ENCODE results near the gene PRPF4. TPM values are rescaled to one million over a fixed set of nuclear protein-coding genes. Genes with fewer than 3 reads are reported as not detected.

Gene PRPF4
- total RNA-seq, 2 experiments from 2014 or later, result 23.4 to 25.5 TPM

DNA sequence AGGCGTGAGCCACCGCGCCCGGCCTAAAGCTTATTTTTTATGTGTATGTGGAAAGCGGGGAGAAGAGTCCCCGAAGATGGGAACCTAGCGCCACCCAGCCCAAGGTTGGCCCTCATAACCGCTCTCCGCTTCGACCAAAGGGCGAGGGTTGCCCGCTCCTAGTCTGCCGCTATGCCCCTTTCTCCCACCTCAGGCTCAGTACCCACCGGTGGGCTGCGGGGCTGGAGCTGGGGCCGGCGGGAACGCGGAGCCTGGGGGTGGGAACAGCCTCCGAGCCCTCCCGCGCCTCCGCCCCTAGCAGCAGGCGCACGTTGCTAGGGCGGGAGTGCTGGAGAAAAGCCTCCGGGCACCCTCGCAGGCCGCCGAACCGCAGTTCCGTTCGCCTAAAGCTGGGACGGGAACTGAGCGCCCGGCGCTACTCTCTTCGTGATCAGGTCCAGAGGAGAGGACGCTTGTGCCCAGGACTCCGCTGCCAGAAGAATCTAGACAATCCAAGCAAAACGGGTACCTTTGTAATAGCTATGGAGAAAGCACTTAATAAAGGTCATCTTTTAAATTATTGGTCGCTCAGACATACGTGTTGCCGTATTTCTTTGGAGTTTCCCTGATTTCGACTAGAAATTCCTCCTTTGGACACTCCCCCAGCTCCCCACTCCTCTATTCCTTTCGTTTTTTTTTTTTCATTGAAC, 64.7 kb downstream of the PRPF4 start, which contains the start of gene WDR31:
Gene WDR31 (minus strand): TSS at position 265 of the 689 bp plus-strand sequence. CDS start 8,253 bp downstream, outside the sequence.
- CTCF ChIA-PET, result interaction anchor here (1.4 to 2.2 kb wide), 3 partner anchors 10 to 66 kb away, joined by 4 to 12 read pairs (median 6); partner anchors contain the start of gene ALAD
- H3K27ac ChIP-seq (ENCODE audit: low read depth in 1 of 2, low read length in 2 of 2), result no peak within 1 kb of the TSS
- TF ChIP-seq, protein P1, sequence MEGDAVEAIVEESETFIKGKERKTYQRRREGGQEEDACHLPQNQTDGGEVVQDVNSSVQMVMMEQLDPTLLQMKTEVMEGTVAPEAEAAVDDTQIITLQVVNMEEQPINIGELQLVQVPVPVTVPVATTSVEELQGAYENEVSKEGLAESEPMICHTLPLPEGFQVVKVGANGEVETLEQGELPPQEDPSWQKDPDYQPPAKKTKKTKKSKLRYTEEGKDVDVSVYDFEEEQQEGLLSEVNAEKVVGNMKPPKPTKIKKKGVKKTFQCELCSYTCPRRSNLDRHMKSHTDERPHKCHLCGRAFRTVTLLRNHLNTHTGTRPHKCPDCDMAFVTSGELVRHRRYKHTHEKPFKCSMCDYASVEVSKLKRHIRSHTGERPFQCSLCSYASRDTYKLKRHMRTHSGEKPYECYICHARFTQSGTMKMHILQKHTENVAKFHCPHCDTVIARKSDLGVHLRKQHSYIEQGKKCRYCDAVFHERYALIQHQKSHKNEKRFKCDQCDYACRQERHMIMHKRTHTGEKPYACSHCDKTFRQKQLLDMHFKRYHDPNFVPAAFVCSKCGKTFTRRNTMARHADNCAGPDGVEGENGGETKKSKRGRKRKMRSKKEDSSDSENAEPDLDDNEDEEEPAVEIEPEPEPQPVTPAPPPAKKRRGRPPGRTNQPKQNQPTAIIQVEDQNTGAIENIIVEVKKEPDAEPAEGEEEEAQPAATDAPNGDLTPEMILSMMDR (IDR thresholded peaks at IDR 0.05), result no peak
- H3K27me3 ChIP-seq (ENCODE audit: control insufficient read depth in 1 of 2, insufficient read depth in 2 of 2, low read length in 2 of 2), result no peaks in the 10 kb centered on the region
- no peaks in the 10 kb centered on the region for H3K36me3 ChIP-seq (ENCODE audit: insufficient read depth, low read length)
- H3K9me3 ChIP-seq (ENCODE audit: control insufficient read depth in 1 of 2, insufficient read depth in 1 of 2, low read length in 2 of 2), result no peaks in the 10 kb centered on the region
- POLR2A ChIA-PET, result interaction anchor here (0.8 to 2.1 kb wide), 8 partner anchors 8 to 1709 kb away, joined by 3 to 13 read pairs (median 4); partner anchors contain the start of genes BSPRY, C9orf43, CDC26 and DNAJC25
- H3K27ac Mint-ChIP-seq, result peak within 1 kb of the TSS; percentile 14
- ATAC-seq (ENCODE audit: poor library complexity), result peak; percentile 99
- H3K4me3 Mint-ChIP-seq, result peak within 1 kb of the TSS; percentile 91
- DNase-seq, result peak; percentile 56 to 88 (median 74)
- no peaks in the 10 kb centered on the region for H3K9me3 Mint-ChIP-seq
- peaks cover 18% of the 10 kb centered on the region for H3K4me1 ChIP-seq (ENCODE audit: insufficient read depth, low read length)
- H3K36me3 Mint-ChIP-seq (ENCODE audit: low read depth), result no peaks in the 10 kb centered on the region
- H3K4me1 Mint-ChIP-seq (ENCODE audit: low read depth), result peaks cover 25% of the 10 kb centered on the region
- intact Hi-C loops (cut with DNase I, micrococcal nuclease), result loop anchor here (1.0 to 10.0 kb wide), 4 partner anchors 36 to 118 kb away; partner anchors contain the start of genes ALAD (in 1 of the 2), CDC26 (in 1 of the 2), FKBP15 (in 1 of the 2) and HDHD3 (in 1 of the 2)
- peaks cover 11% of the 10 kb centered on the region for H3K27me3 Mint-ChIP-seq
- H3K4me3 ChIP-seq (ENCODE audit: low read length), result peak within 1 kb of the TSS; percentile 82

DNA sequence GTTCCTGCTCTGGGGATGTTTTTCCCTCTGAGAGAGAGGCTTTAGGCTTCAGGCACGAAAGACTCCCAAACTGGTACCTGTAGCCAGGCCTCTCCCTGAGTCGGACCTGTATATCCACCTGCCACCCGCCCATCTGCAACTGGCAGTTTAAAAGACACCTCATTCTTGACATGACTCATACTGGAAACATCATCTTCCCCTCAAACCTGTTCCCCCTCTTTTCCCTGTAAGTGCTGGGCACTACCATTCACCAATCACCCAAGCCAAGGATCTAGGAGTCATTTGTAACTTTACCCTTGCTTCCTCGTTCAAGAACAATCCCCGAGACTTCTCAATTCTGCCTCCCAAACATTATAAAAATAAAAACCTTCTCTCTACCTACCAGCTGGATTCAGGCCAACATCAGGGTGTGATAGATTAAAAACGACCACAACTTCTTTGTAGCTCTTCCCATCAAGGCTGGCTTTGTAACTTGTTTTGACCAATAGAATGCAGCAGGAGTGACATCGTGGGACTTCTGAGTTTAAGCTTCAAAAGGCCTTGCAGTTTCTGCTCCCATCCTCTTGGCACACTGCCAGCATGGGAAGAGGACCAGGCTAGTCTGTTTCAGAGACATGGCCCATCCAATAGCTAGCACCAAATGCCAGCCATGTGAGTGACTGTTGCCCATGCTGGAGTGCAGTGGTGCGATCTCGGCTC, 66.4 kb downstream of the PRPF4 start:
- Histone ChIP-seq H3K4me3 (ENCODE audit: low read length) (no peak overlapping the region), H3K36me3 (ENCODE audit: insufficient read depth, low read length) (no peaks in the 10 kb centered on the region), H3K27me3 (ENCODE audit: control insufficient read depth in 1 of 2, insufficient read depth in 2 of 2, low read length in 2 of 2) (no peaks in the 10 kb centered on the region), H3K9me3 (ENCODE audit: control insufficient read depth in 1 of 2, insufficient read depth in 1 of 2, low read length in 2 of 2) (no peaks in the 10 kb centered on the region), H3K27ac (ENCODE audit: low read depth in 1 of 2, low read length in 2 of 2) (no peak overlapping the region), H3K4me1 (ENCODE audit: insufficient read depth, low read length) (peaks cover 18% of the 10 kb centered on the region)
- H3K27me3 Mint-ChIP-seq, result peaks cover 11% of the 10 kb centered on the region
- H3K4me3 Mint-ChIP-seq, result peak overlapping the region; percentile 59
- TF ChIP-seq, protein P1 (IDR thresholded peaks at IDR 0.05), result no peak
- no peaks in the 10 kb centered on the region for H3K9me3 Mint-ChIP-seq
- intact Hi-C loops (cut with DNase I, micrococcal nuclease), result loop anchor here (5.0 to 10.0 kb wide), 2 partner anchors 63 to 120 kb away; partner anchors contain the start of genes ALAD (in 1 of the 2), FKBP15 (in 1 of the 2) and SLC31A1 (in 1 of the 2)
- CTCF ChIA-PET, result interaction anchor here (1.3 kb wide), 1 partner anchor 67 kb away, joined by 4 read pairs; no protein-coding TSS in a partner anchor
- POLR2A ChIA-PET, result no interaction called here
- no peaks in the 10 kb centered on the region for H3K36me3 Mint-ChIP-seq (ENCODE audit: low read depth)
- H3K4me1 Mint-ChIP-seq (ENCODE audit: low read depth), result peaks cover 25% of the 10 kb centered on the region
- peak in 3 of 14 experiments; percentile 21 to 54 (median 22) for DNase-seq
- H3K27ac Mint-ChIP-seq, result no peak overlapping the region
- ATAC-seq (ENCODE audit: poor library complexity), result no peak

Other genes with a start within 250 kb of the PRPF4 start
- gene ZFP37, start 218.9 kb upstream of the PRPF4 start, total RNA-seq, result under 1 TPM; 0.39 to 0.55 TPM
- 1 to 10 TPM; 4.8 to 5.4 TPM for gene SLC31A2, start 124.7 kb upstream of the PRPF4 start, total RNA-seq
- 10 to 100 TPM; 11.9 to 14.2 TPM for gene FKBP15, start 54.4 kb upstream of the PRPF4 start, total RNA-seq
- 10 to 100 TPM; 12.1 to 12.3 TPM for gene SLC31A1, start 54.1 kb upstream of the PRPF4 start, total RNA-seq
- 10 to 100 TPM; 15.8 to 18.0 TPM for gene CDC26, start 86 bp upstream of the PRPF4 start, total RNA-seq
- under 1 TPM in 1 of 2 experiments, not detected in 1; 0.44 TPM for gene RNF183, start 27.7 kb downstream of the PRPF4 start, total RNA-seq
- under 1 TPM; 0.14 to 0.22 TPM for gene WDR31, start 64.6 kb downstream of the PRPF4 start, total RNA-seq
- gene BSPRY, start 73.9 kb downstream of the PRPF4 start, total RNA-seq, result not detected
- 10 to 100 TPM; 12.8 to 13.2 TPM for gene HDHD3, start 101.3 kb downstream of the PRPF4 start, total RNA-seq
- gene ALAD, start 125.6 kb downstream of the PRPF4 start, total RNA-seq, result 10 to 100 TPM; 14.5 to 15.0 TPM
- 10 to 100 TPM; 63.6 to 64.9 TPM for gene POLE3, start 135.0 kb downstream of the PRPF4 start, total RNA-seq
- under 1 TPM; 0.60 to 0.95 TPM for gene C9orf43, start 135.1 kb downstream of the PRPF4 start, total RNA-seq
- gene RGS3, start 188.1 kb downstream of the PRPF4 start, total RNA-seq, result 1 to 10 TPM; 6.1 to 7.5 TPM

Data from CD4-positive, alpha-beta T cell (primary cell).